OCI-LY7 (cell line): Measurements from ENCODE around the gene TRAF3. TPM values are rescaled to one million over a fixed set of nuclear protein-coding genes. Genes with fewer than 3 reads are reported as not detected.

Experiments
- BruUV-seq: library from RNA; stranded (reverse); fragments of 400-500 nt; replicated peaks from 2 replicates; lab custom pipeline; 2021; lab: Mats Ljungman, UMichigan
- CTCF ChIA-PET: fragments of 300-600 bp; sonication (Branson Sonifier 250); formaldehyde crosslinking; loops from one replicate; lab custom pipeline; 2022; ENCODE audit warnings: antibody characterized with exemption; ENCODE audit not compliant: unreplicated experiment; lab: Charles Lee
- POLR2A ChIA-PET: fragments of 300-600 bp; sonication (Branson Sonifier 250); formaldehyde crosslinking; loops from one replicate; lab custom pipeline; 2022; ENCODE audit warnings: antibody characterized with exemption; lab: Charles Lee
- DNase-seq: peaks from one replicate; pipeline ENCODE4 v3.0.0-alpha.2; 2015; ENCODE audit warnings: low spot score
- H2AFZ ChIP-seq: fragments of 200-600 bp; sonication (generic), shearing (Covaris generic); 2 replicates; pipeline ENCODE4 v1.6.1; 2014; ENCODE audit warnings: mild to moderate bottlenecking, antibody characterized with exemption, low read length, moderate library complexity
- H3K27ac ChIP-seq: fragments of 200-600 bp; sonication (generic); 2 replicates; pipeline ENCODE4 v1.5.1; 2014; ENCODE audit warnings: mixed run types, low read depth, mild to moderate bottlenecking, moderate library complexity, low read length, inconsistent platforms; ENCODE audit not compliant: poor library complexity, severe bottlenecking
- H3K36me3 ChIP-seq: fragments of 200-600 bp; sonication (generic); 2 replicates; pipeline ENCODE4 v1.6.1; 2014; ENCODE audit warnings: mild to moderate bottlenecking, antibody characterized with exemption, low read length, moderate library complexity, mixed read lengths; ENCODE audit not compliant: insufficient read depth
- H3K4me1 ChIP-seq: fragments of 200-600 bp; sonication (generic); 2 replicates; pipeline ENCODE4 v1.5.1; 2014; ENCODE audit warnings: mild to moderate bottlenecking, low read length; ENCODE audit not compliant: insufficient read depth, poor library complexity, severe bottlenecking
- H3K4me2 ChIP-seq: fragments of 200-600 bp; sonication (generic); 2 replicates; pipeline ENCODE4 v1.6.1; 2014; ENCODE audit warnings: mild to moderate bottlenecking, low read length
- H3K4me3 ChIP-seq: fragments of 200-600 bp; sonication (generic); 2 replicates; pipeline ENCODE4 v1.5.1; 2014; ENCODE audit warnings: mild to moderate bottlenecking, low read depth, low read length; ENCODE audit not compliant: poor library complexity, severe bottlenecking
- H3K79me2 ChIP-seq: fragments of 200-600 bp; sonication (generic); 2 replicates; pipeline ENCODE4 v1.6.1; 2016; ENCODE audit warnings: low read depth, mild to moderate bottlenecking, low read length, moderate library complexity, mixed read lengths; ENCODE audit not compliant: insufficient read depth
- H3K9me2 ChIP-seq: fragments of 200-600 bp; sonication (generic); 2 replicates; pipeline ENCODE4 v1.6.1; 2016; ENCODE audit warnings: mild to moderate bottlenecking, low read length, mixed read lengths; ENCODE audit not compliant: insufficient read depth
- H3K9me3 ChIP-seq: fragments of 200-600 bp; sonication (generic); 2 replicates; pipeline ENCODE4 v1.6.1; 2014; ENCODE audit warnings: mild to moderate bottlenecking, mixed run types, low read length, mixed read lengths
- H4K20me1 ChIP-seq: fragments of 200-600 bp; sonication (generic); 2 replicates; pipeline ENCODE4 v1.6.1; 2014; ENCODE audit warnings: mild to moderate bottlenecking, antibody characterized with exemption, low read length, moderate library complexity, mixed read lengths; ENCODE audit not compliant: insufficient read depth
- EZH2phosphoT487 ChIP-seq: fragments of 200-600 bp; sonication (generic); IDR thresholded peaks from 2 replicates; pipeline ENCODE4 v1.6.1; 2018; ENCODE audit warnings: low read depth, borderline replicate concordance, mild to moderate bottlenecking, mixed run types, antibody characterized with exemption, low read length, moderate library complexity, mixed read lengths
- intact Hi-C: fragments of 100-400 bp; cut with micrococcal nuclease; formaldehyde crosslinking; loops from one replicate; pipeline ENCODE4 v1.10.0; 2022; ENCODE audit not compliant: unreplicated experiment
- total RNA-seq, 2 experiments: library from RNA; depleted of rRNA in 1 of 2; stranded (reverse); fragments of >200 nt in 1 of 2; shearing (Covaris generic) in 1 of 2; gene quantifications; 2 replicates each; pipeline ENCODE4 v1.2.3, GENCODE V29; 2014 to 2022
- TF ChIP-seq, protein P1 (sequence below): fragments of 200-600 bp; sonication (generic); conservative IDR thresholded peaks from 2 replicates; pipeline ENCODE4 v1.5.1; 2014; ENCODE audit warnings: mild to moderate bottlenecking, antibody characterized with exemption, low read length, moderate library complexity, mixed read lengths

TRAF3 gene
- total RNA-seq, 2 experiments from 2014 or later, result 0.82 to 2.9 TPM

DNA sequence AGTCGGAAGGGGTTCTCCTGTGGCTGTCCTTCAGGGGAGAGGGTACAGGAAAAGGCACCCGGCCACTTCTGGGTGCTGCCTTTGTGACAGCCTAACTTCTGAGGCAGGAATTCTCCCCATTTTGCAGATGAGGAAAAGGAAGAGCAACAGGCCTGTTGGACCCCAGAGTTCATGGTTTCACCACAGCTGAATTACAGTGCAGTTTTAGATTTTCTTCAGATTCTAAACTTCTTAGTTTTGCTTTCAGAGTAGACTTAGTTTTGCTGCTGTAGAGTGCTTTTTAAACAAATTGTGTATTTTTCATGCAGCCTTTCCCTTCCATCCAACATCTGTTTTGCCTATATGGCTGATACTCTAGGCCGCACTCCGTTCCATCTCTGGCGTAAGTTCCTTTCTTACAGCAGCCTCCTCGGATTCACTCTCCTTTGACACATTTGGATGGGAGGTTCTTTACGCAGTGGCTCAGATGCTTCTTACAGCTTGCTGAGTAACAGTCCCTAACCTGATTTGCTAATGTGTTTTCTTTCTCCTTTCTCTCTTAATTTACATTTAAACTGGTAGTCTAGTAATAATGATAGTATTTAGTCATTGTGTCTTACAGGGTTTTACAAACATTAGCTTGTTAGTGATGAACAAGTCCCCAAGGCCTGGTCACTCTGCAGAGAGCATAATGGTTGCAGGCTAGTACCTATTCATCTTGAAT lies 7.8 kb downstream of the TRAF3 start:
- Histone ChIP-seq H3K4me1 (no peaks in the 10 kb centered on the region), H3K4me2 (no peak overlapping the region), H3K9me2 (no peaks in the 10 kb centered on the region), H3K79me2 (no peaks in the 10 kb centered on the region), H3K4me3 (no peak overlapping the region), H4K20me1 (no peaks in the 10 kb centered on the region), H3K9me3 (no peaks in the 10 kb centered on the region), H2AFZ (no peak overlapping the region), H3K36me3 (no peaks in the 10 kb centered on the region), H3K27ac (no peak overlapping the region)
- TF ChIP-seq EZH2phosphoT487, result no peak
- TF ChIP-seq, protein P1, sequence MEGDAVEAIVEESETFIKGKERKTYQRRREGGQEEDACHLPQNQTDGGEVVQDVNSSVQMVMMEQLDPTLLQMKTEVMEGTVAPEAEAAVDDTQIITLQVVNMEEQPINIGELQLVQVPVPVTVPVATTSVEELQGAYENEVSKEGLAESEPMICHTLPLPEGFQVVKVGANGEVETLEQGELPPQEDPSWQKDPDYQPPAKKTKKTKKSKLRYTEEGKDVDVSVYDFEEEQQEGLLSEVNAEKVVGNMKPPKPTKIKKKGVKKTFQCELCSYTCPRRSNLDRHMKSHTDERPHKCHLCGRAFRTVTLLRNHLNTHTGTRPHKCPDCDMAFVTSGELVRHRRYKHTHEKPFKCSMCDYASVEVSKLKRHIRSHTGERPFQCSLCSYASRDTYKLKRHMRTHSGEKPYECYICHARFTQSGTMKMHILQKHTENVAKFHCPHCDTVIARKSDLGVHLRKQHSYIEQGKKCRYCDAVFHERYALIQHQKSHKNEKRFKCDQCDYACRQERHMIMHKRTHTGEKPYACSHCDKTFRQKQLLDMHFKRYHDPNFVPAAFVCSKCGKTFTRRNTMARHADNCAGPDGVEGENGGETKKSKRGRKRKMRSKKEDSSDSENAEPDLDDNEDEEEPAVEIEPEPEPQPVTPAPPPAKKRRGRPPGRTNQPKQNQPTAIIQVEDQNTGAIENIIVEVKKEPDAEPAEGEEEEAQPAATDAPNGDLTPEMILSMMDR, result no peak
- BruUV-seq, result no TSS peak
- intact Hi-C loops, result no loop called here
- CTCF ChIA-PET, result interaction anchor here (0.7 kb wide), 1 partner anchor 13 kb away, joined by 3 read pairs; no protein-coding TSS in a partner anchor
- POLR2A ChIA-PET, result interaction anchor here (0.6 kb wide), 1 partner anchor 544 kb away, joined by 4 read pairs; no protein-coding TSS in a partner anchor
- no peak for DNase-seq

DNA sequence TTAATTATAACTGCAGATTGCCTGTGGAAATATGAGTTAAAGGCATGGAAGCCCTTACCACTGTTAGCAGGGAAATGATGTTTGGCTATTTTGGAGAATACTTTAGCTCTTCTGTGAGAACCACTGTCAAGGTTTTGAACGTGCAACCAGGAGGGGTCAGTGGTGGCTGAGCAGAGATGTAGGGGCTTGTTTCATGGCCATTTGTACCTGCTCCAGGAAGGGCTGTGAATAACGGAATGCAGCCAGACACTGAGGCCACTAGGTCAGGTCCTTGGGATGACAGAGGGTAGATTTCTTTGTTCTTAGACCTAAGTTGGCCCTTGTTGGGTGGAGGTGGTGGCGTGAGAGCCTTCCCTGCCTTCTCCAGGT lies 8.3 kb downstream of the TRAF3 start:
- DNase-seq, result no peak
- no peaks in the 10 kb centered on the region for H3K36me3 ChIP-seq
- no peaks in the 10 kb centered on the region for H4K20me1 ChIP-seq
- no peak overlapping the region for H3K4me2 ChIP-seq
- no TSS peak for BruUV-seq
- no peaks in the 10 kb centered on the region for H3K9me3 ChIP-seq
- H3K4me1 ChIP-seq, result no peaks in the 10 kb centered on the region
- intact Hi-C loops, result no loop called here
- H3K27ac ChIP-seq, result no peak overlapping the region
- no peak overlapping the region for H2AFZ ChIP-seq
- no peaks in the 10 kb centered on the region for H3K9me2 ChIP-seq
- CTCF ChIA-PET, result no interaction called here
- no peak for TF ChIP-seq EZH2phosphoT487
- TF ChIP-seq, protein P1, result 0 out of 2 replicates have a peak, but pooled peaks have one; percentile 16
- POLR2A ChIA-PET, result interaction anchor here (0.6 kb wide), 1 partner anchor 38 kb away, joined by 3 read pairs; no protein-coding TSS in a partner anchor
- H3K4me3 ChIP-seq, result no peak overlapping the region
- H3K79me2 ChIP-seq, result no peaks in the 10 kb centered on the region

DNA sequence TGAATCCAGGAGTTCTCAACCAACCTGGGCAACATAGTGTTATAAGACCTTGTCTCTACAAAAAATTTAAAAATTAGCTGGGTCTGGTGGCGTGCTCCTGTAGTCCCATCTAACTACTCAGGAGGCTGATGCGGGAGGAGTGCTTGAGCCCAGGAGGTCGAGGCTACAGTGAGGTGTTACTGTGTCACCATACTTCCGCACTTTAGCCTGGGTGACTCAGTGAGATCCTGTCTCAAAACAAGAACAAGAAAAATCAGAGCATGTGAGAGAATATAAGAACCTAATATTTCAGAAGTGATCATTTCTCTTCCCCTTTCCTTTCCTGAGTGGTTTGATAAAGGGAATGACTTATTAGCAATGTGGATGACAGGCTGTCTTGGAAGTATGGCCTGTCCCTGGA lies 9.5 kb downstream of the TRAF3 start:
- DNase-seq, result no peak
- no peaks in the 10 kb centered on the region for H3K79me2 ChIP-seq
- intact Hi-C loops, result no loop called here
- no peak overlapping the region for H2AFZ ChIP-seq
- no peaks in the 10 kb centered on the region for H3K9me2 ChIP-seq
- no peaks in the 10 kb centered on the region for H3K9me3 ChIP-seq
- ChIA-PET CTCF (no interaction called here), POLR2A (no interaction called here)
- H3K4me1 ChIP-seq, result no peaks in the 10 kb centered on the region
- H4K20me1 ChIP-seq, result no peaks in the 10 kb centered on the region
- H3K27ac ChIP-seq, result no peak overlapping the region
- no peak for TF ChIP-seq EZH2phosphoT487
- TF ChIP-seq, protein P1, result no peak
- H3K4me2 ChIP-seq, result no peak overlapping the region
- H3K36me3 ChIP-seq, result no peaks in the 10 kb centered on the region
- BruUV-seq, result no TSS peak
- H3K4me3 ChIP-seq, result no peak overlapping the region
